Panc1 (cell line): ENCODE data around the gene TRAK1. TPM values are rescaled to one million over a fixed set of nuclear protein-coding genes. Genes with fewer than 3 reads are reported as not detected.

ENCODE experiments used
- ATAC-seq: fragments of 200-7000 bp; cut with Tn5 transposase; 2 replicates; pipeline ENCODE4 v1.9.1; 2020; ENCODE audit warnings: mild to moderate bottlenecking, moderate library complexity
- BruUV-seq: library from RNA; stranded (reverse); fragments of 400-500 nt; replicated peaks from 2 replicates; lab custom pipeline; 2021; lab: Mats Ljungman, UMichigan
- CTCF ChIA-PET: fragments of 300-600 bp; sonication (Branson Sonifier 250); formaldehyde crosslinking; loops from one replicate; lab custom pipeline; 2022; ENCODE audit warnings: antibody characterized with exemption; lab: Charles Lee
- POLR2A ChIA-PET: fragments of 300-600 bp; sonication (Branson Sonifier 250); formaldehyde crosslinking; loops from one replicate; lab custom pipeline; 2022; ENCODE audit warnings: antibody characterized with exemption; lab: Charles Lee
- DNase-seq: peaks from one replicate; pipeline ENCODE4 v3.0.0-alpha.2; 2010; ENCODE audit warnings: low read depth, low spot score
- H3K27ac ChIP-seq: 2 replicates; pipeline ENCODE4 v1.5.1; 2011; ENCODE audit warnings: mild to moderate bottlenecking, low read length, inconsistent platforms
- H3K27me3 ChIP-seq: fragments of 200-500 bp; sonication (Bioruptor generic); 2 replicates; pipeline ENCODE4 v1.6.0; 2014; ENCODE audit warnings: low read length, inconsistent platforms; ENCODE audit not compliant: control insufficient read depth, insufficient read depth
- H3K36me3 ChIP-seq: fragments of 200-500 bp; sonication (Bioruptor generic); 2 replicates; pipeline ENCODE4 v1.5.1; 2014; ENCODE audit warnings: inconsistent platforms, mild to moderate bottlenecking, low read length, moderate library complexity; ENCODE audit not compliant: control insufficient read depth, insufficient read depth
- H3K4me1 ChIP-seq: 2 replicates; pipeline ENCODE4 v1.5.1; 2011; ENCODE audit warnings: inconsistent platforms, mild to moderate bottlenecking, low read length, moderate library complexity; ENCODE audit not compliant: control insufficient read depth, insufficient read depth
- H3K4me3 ChIP-seq, 2 experiments: 2 replicates each; pipeline ENCODE4 v1.5.1; 2011 to 2012; ENCODE audit warnings: low read depth in 2 of 2, low read length in 2 of 2, mild to moderate bottlenecking in 2 of 2, inconsistent platforms in 1 of 2, moderate library complexity in 1 of 2
- H3K9me3 ChIP-seq: fragments of 200-500 bp; sonication (Bioruptor generic); 2 replicates; pipeline ENCODE4 v1.5.1; 2014; ENCODE audit warnings: low read depth, mild to moderate bottlenecking, inconsistent platforms, low read length, moderate library complexity; ENCODE audit not compliant: control insufficient read depth, insufficient read depth
- POLR2AphosphoS5 ChIP-seq: IDR thresholded peaks from 2 replicates; pipeline ENCODE4 v1.6.1; 2012; ENCODE audit warnings: mild to moderate bottlenecking, low read depth, low read length, moderate library complexity
- SIN3A ChIP-seq: IDR thresholded peaks from 2 replicates; pipeline ENCODE4 v1.6.1; 2012; ENCODE audit warnings: low read depth, mild to moderate bottlenecking, low read length, moderate library complexity, borderline replicate concordance; ENCODE audit not compliant: insufficient read depth
- TCF7L2 ChIP-seq: IDR thresholded peaks from 2 replicates; pipeline ENCODE4 v1.6.1; 2011; ENCODE audit warnings: mild to moderate bottlenecking, low read depth, low read length, inconsistent platforms
- in situ Hi-C: cut with HindIII; loops from 2 replicates; pipeline ENCODE4 v1.10.0; 2016; ENCODE audit warnings: low sequenced_read_pairs, low pct_unique_long_range_greater_than_20kb
- intact Hi-C: fragments of 100-400 bp; cut with micrococcal nuclease; formaldehyde crosslinking; loops from one replicate; pipeline ENCODE4 v1.10.0; 2022; ENCODE audit not compliant: unreplicated experiment
- total RNA-seq: library from RNA; stranded (reverse); gene quantifications from one replicate; pipeline ENCODE4 v1.2.1, GENCODE V29; 2021; ENCODE audit not compliant: unreplicated experiment
- TF ChIP-seq, protein P1 (sequence below), 2 experiments: IDR thresholded peaks; 2 replicates each; pipeline ENCODE4 v1.6.1; 2011 to 2012; ENCODE audit warnings: low read depth in 2 of 2, control low read depth in 1 of 2, low read length in 1 of 2, mild to moderate bottlenecking in 1 of 2, moderate library complexity in 1 of 2; ENCODE audit not compliant: insufficient read depth in 1 of 2
- TF ChIP-seq, protein P2 (sequence below): fragments of 450-650 bp; IDR thresholded peaks from 2 replicates; pipeline ENCODE4 v1.5.1; 2017; ENCODE audit warnings: mild to moderate bottlenecking

The TRAK1 gene
- total RNA-seq, 1 experiment from 2014 or later = 38.4 TPM

DNA sequence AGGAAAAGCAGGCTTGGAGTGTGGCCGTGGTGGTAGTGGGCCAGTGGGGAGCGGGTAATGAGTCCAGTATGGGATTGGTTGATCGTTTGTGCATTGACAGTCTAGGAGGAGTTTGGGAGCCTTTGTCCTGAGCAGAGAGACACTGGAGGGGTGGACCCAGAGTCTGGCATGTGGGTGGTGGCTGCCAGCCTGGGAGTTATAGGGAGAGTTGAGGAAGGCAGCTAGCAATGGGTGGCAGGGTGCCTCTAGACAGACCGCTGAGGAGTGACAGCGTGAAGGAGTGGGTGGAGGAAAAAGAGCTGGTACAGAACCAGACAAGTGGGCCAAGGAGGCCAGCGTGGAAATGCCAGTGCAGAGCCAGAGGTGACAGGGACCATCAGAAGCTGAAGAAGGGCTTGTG is 176.7 kb downstream of the TRAK1 start:
- ChIA-PET CTCF (no interaction called here), POLR2A (no interaction called here)
- DNase-seq (no peak), ATAC-seq (no peak)
- Histone ChIP-seq H3K27ac (no peak overlapping the region), H3K9me3 (no peaks in the 10 kb centered on the region), H3K27me3 (peaks cover 17% of the 10 kb centered on the region), H3K4me1 (peaks cover 2% of the 10 kb centered on the region; the same call in 1 of the 2 replicates), H3K4me3 (no peak overlapping the region), H3K36me3 (no peaks in the 10 kb centered on the region)
- in situ Hi-C loops = no loop called here
- intact Hi-C loops = no loop called here
- BruUV-seq = no TSS peak
- TF ChIP-seq, protein P1, sequence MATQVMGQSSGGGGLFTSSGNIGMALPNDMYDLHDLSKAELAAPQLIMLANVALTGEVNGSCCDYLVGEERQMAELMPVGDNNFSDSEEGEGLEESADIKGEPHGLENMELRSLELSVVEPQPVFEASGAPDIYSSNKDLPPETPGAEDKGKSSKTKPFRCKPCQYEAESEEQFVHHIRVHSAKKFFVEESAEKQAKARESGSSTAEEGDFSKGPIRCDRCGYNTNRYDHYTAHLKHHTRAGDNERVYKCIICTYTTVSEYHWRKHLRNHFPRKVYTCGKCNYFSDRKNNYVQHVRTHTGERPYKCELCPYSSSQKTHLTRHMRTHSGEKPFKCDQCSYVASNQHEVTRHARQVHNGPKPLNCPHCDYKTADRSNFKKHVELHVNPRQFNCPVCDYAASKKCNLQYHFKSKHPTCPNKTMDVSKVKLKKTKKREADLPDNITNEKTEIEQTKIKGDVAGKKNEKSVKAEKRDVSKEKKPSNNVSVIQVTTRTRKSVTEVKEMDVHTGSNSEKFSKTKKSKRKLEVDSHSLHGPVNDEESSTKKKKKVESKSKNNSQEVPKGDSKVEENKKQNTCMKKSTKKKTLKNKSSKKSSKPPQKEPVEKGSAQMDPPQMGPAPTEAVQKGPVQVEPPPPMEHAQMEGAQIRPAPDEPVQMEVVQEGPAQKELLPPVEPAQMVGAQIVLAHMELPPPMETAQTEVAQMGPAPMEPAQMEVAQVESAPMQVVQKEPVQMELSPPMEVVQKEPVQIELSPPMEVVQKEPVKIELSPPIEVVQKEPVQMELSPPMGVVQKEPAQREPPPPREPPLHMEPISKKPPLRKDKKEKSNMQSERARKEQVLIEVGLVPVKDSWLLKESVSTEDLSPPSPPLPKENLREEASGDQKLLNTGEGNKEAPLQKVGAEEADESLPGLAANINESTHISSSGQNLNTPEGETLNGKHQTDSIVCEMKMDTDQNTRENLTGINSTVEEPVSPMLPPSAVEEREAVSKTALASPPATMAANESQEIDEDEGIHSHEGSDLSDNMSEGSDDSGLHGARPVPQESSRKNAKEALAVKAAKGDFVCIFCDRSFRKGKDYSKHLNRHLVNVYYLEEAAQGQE (IDR thresholded peaks at IDR 0.05; ENCODE audit: insufficient read depth in 1 of 2, low read depth in 2 of 2, low read length in 1 of 2) = no peak
- TF ChIP-seq, protein P2, sequence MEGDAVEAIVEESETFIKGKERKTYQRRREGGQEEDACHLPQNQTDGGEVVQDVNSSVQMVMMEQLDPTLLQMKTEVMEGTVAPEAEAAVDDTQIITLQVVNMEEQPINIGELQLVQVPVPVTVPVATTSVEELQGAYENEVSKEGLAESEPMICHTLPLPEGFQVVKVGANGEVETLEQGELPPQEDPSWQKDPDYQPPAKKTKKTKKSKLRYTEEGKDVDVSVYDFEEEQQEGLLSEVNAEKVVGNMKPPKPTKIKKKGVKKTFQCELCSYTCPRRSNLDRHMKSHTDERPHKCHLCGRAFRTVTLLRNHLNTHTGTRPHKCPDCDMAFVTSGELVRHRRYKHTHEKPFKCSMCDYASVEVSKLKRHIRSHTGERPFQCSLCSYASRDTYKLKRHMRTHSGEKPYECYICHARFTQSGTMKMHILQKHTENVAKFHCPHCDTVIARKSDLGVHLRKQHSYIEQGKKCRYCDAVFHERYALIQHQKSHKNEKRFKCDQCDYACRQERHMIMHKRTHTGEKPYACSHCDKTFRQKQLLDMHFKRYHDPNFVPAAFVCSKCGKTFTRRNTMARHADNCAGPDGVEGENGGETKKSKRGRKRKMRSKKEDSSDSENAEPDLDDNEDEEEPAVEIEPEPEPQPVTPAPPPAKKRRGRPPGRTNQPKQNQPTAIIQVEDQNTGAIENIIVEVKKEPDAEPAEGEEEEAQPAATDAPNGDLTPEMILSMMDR = no peak
- TF ChIP-seq TCF7L2 (no peak), SIN3A (no peak), POLR2AphosphoS5 (no peak)

DNA sequence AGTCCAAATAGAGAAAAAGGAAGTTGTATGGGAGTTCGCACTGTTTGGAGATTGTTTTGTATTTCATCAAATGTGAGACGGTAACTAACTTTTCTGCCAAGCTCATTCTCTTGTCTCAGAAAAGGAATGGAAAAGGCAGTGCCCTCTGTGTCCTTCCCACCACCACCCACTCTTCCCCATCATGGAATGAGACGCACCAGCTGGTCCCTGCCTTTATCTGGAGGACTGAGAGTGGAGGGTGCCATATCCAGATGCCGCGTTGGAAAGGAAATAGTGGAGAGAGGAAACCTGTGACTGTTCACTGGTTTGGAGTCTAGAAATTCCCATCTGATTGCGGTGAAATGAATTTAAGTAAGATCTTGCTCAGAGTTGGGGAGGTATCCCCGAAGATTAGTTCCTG is 178.5 kb downstream of the TRAK1 start:
- Histone ChIP-seq H3K9me3 (no peaks in the 10 kb centered on the region), H3K36me3 (no peaks in the 10 kb centered on the region), H3K4me3 (no peak overlapping the region), H3K4me1 (no peaks in the 10 kb centered on the region), H3K27me3 (peaks cover 6% of the 10 kb centered on the region; the same call in 1 of the 2 replicates), H3K27ac (no peak overlapping the region)
- ChIA-PET CTCF (no interaction called here), POLR2A (no interaction called here)
- ATAC-seq (no peak), DNase-seq (no peak)
- intact Hi-C loops (no loop called here), in situ Hi-C loops (no loop called here)
- no TSS peak for BruUV-seq
- TF ChIP-seq SIN3A (no peak), TCF7L2 (no peak), POLR2AphosphoS5 (no peak)
- TF ChIP-seq, protein P1 (IDR thresholded peaks at IDR 0.05; ENCODE audit: insufficient read depth in 1 of 2, low read depth in 2 of 2, low read length in 1 of 2) = no peak
